Transverse colon (tissue), 4 donors: ENCODE data around the gene CRHBP.

ENCODE experiments used
- EP300 ChIP-seq: sonication (generic); formaldehyde crosslinking; IDR thresholded peaks from one replicate; pipeline ENCODE4 v1.6.1; 2017; ENCODE audit warnings: antibody characterized with exemption, low read depth
- POLR2AphosphoS5 ChIP-seq, 3 donors: sonication (generic); formaldehyde crosslinking; IDR thresholded peaks; one replicate each; pipeline ENCODE4 v1.6.1; 2016; ENCODE audit warnings: antibody characterized with exemption in 3 of 3
- TF ChIP-seq, protein P1 (sequence below), 5 experiments: fragments of 200-600 bp in 3 of 5; fragments of 450-650 bp in 2 of 5; sonication (generic) in 3 of 5; IDR thresholded peaks; 1 replicate in 2 of 5; 2 replicates in 3 of 5; pipeline ENCODE4 v1.5.1; 2016 to 2017; ENCODE audit warnings: antibody characterized with exemption in 5 of 5, inconsistent platforms in 3 of 5, mild to moderate bottlenecking in 2 of 5, moderate library complexity in 1 of 5

DNA sequence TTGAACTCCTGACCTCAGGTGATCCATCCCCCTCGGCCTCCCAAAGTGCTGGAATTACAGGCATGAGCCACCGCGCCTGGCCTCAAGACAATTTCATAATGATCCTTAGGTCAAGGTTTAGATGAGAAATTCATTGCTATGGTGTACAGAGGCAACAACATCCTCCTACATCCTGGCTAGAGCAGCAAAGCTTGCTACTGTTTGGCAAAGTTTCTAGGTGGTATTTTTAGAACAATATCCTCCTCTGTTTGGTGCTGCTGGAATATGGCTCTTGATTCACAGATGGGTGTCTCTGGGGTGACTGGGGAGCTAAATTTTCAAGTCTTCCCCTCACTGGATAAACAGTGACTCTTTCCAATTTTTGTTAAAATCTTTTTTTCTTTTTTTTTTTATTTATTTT, 30.6 kb downstream of the CRHBP start:
- TF ChIP-seq, protein P1, sequence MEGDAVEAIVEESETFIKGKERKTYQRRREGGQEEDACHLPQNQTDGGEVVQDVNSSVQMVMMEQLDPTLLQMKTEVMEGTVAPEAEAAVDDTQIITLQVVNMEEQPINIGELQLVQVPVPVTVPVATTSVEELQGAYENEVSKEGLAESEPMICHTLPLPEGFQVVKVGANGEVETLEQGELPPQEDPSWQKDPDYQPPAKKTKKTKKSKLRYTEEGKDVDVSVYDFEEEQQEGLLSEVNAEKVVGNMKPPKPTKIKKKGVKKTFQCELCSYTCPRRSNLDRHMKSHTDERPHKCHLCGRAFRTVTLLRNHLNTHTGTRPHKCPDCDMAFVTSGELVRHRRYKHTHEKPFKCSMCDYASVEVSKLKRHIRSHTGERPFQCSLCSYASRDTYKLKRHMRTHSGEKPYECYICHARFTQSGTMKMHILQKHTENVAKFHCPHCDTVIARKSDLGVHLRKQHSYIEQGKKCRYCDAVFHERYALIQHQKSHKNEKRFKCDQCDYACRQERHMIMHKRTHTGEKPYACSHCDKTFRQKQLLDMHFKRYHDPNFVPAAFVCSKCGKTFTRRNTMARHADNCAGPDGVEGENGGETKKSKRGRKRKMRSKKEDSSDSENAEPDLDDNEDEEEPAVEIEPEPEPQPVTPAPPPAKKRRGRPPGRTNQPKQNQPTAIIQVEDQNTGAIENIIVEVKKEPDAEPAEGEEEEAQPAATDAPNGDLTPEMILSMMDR (IDR thresholded peaks at IDR 0.05) = no peak
- TF ChIP-seq POLR2AphosphoS5 (IDR thresholded peaks at IDR 0.05) (no peak), EP300 (no peak)
